Measurements from ENCODE around the gene KATNBL1. TPM values are rescaled to one million over a fixed set of nuclear protein-coding genes. Genes with fewer than 3 reads are reported as not detected.

Gene KATNBL1
- total and polyA plus RNA-seq, 9 of the 15 experiments (the other 6 are each of a cell fraction or from before 2014, with no cell fraction given): 6.6 to 46.0 (median 24.0) TPM

DNA sequence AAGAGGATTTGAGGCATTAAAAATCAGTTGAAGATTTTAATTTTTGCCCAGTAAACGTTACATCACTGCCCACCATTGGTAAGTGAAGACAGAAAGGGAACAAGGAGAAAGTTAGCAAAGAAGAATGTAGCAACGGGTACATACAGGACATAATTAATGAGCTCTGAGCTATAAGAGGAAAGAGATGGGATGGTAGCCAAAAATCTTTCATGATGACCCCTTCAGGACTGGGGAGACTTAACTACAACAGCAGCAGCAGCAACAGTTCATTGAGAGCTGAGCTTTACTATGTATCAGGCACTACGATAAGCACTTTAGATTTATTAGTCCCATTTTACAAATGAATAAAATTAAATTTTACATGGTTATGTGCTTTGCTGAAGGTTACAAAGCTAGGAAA lies 33.3 kb upstream of the KATNBL1 start:
- Histone ChIP-seq H3K4me3 (no peak overlapping the region), H3K79me2 (ENCODE audit: control insufficient read depth, insufficient read depth, low read length) (no peaks in the 10 kb centered on the region), H3K9me1 (ENCODE audit: control insufficient read depth, insufficient read depth, low read length) (no peaks in the 10 kb centered on the region), H2AFZ (ENCODE audit: low read depth, low read length) (no peak overlapping the region), H4K20me1 (replicated peaks; ENCODE audit: control insufficient read depth, insufficient read depth, low read length) (no peaks in the 10 kb centered on the region), H3K9me3 (replicated peaks; ENCODE audit: control insufficient read depth, insufficient read depth, low read depth, low read length) (no peaks in the 10 kb centered on the region), H3K4me2 (ENCODE audit: insufficient read depth, low read length) (no peak overlapping the region), H3K27me3 (ENCODE audit: control insufficient read depth in 2 of 2, insufficient read depth in 2 of 2, low read length in 2 of 2) (no peaks in the 10 kb centered on the region), H3K27ac (ENCODE audit: extremely low read depth, low read depth, low read length) (no peak overlapping the region), H3K36me3 (ENCODE audit: control insufficient read depth, insufficient read depth, low read length) (peaks cover 7% of the 10 kb centered on the region), H3K4me1 (replicated peaks in 1 of 2; ENCODE audit: control insufficient read depth in 2 of 2, insufficient read depth in 2 of 2, low read length in 2 of 2) (no peaks in the 10 kb centered on the region; a peak in 1 of 5 replicates), H3K9ac (ENCODE audit: insufficient read depth in 1 of 2, low read depth in 2 of 2, low read length in 2 of 2) (no peak overlapping the region)
- in situ Hi-C loops (cut with MboI) (no loop called here), intact Hi-C loops (cut with micrococcal nuclease) (loop anchor here (5.0 kb wide), 1 partner anchor 94 kb away; the partner anchor contains the start of gene SLC12A6)
- DNase-seq (ENCODE audit: extremely low read depth in 1 of 4, low spot score in 3 of 4): no peak
- ChIA-PET CTCF (ENCODE audit: low intra/inter-chr PET ratio) (no interaction called here), POLR2A (interaction anchor here (0.7 to 0.9 kb wide), 3 partner anchors 10 to 117 kb away, joined by 3 to 4 read pairs (median 3); no protein-coding TSS in a partner anchor)
- FAIRE-seq: no peak
- no TSS peak for BruUV-seq (replicated peaks)
- no peak for ATAC-seq
- no peak for TF ChIP-seq MEF2A (IDR thresholded peaks at IDR 0.05; ENCODE audit: control insufficient read depth, low read depth, low read length)
- TF ChIP-seq SRSF1 (IDR thresholded peaks at IDR 0.05; ENCODE audit: low read depth, low read length): no peak
- no peak for TF ChIP-seq IFI16 (CRISPR knock-in tag; IDR thresholded peaks at IDR 0.05)
- TF ChIP-seq CBX8 (IDR thresholded peaks at IDR 0.05; ENCODE audit: borderline replicate concordance, extremely low read depth, low read depth, low read length, poor library complexity, severe bottlenecking): no peak
- TF ChIP-seq SMAD3 (CRISPR knock-in tag; conservative IDR thresholded peaks at IDR 0.05): no peak
- no peak for TF ChIP-seq CTBP1 (IDR thresholded peaks at IDR 0.05; ENCODE audit: borderline replicate concordance)
- TF ChIP-seq, protein P1, sequence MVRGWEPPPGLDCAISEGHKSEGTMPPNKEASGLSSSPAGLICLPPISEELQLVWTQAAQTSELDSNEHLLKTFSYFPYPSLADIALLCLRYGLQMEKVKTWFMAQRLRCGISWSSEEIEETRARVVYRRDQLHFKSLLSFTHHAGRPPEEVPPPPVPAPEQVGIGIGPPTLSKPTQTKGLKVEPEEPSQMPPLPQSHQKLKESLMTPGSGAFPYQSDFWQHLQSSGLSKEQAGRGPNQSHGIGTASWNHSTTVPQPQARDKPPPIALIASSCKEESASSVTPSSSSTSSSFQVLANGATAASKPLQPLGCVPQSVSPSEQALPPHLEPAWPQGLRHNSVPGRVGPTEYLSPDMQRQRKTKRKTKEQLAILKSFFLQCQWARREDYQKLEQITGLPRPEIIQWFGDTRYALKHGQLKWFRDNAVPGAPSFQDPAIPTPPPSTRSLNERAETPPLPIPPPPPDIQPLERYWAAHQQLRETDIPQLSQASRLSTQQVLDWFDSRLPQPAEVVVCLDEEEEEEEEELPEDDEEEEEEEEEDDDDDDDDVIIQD (CRISPR knock-in tag; IDR thresholded peaks at IDR 0.05): no peak
- TF ChIP-seq SMARCA4 (IDR thresholded peaks at IDR 0.05): no peak
- no peak for TF ChIP-seq NCOA2 (IDR thresholded peaks at IDR 0.05; ENCODE audit: partially characterized antibody in 2 of 2)
- TF ChIP-seq ZNF175 (CRISPR knock-in tag; IDR thresholded peaks at IDR 0.05; ENCODE audit: low read depth): no peak
- no peak for TF ChIP-seq ATF7 (IDR thresholded peaks at IDR 0.05)
- no peak for TF ChIP-seq FOXK1 (CRISPR knock-in tag; IDR thresholded peaks at IDR 0.05; ENCODE audit: borderline replicate concordance)
- no peak for TF ChIP-seq SMARCE1 (IDR thresholded peaks at IDR 0.05)
- no peak for TF ChIP-seq ZNF24 (IDR thresholded peaks at IDR 0.05)
- TF ChIP-seq MBD1 (CRISPR knock-in tag; IDR thresholded peaks at IDR 0.05): no peak
- 48% methylated on average over 3 of the region's 3 CpGs for WGBS (ENCODE audit: insufficient coverage, low coverage, missing lambda C conversion rate)

Data from K562 (cell line).